IMR-90 (cell line): ENCODE measurements around the gene MBD2. TPM values are rescaled to one million over a fixed set of nuclear protein-coding genes. Genes with fewer than 3 reads are reported as not detected.

Experiments
- ATAC-seq: fragments of 200-7000 bp; cut with Tn5 transposase; 2 replicates; pipeline ENCODE4 v1.9.1; 2020; ENCODE audit warnings: low read depth, mild to moderate bottlenecking, moderate library complexity
- BruUV-seq: library from RNA; stranded (reverse); fragments of 400-500 nt; replicated peaks from 2 replicates; lab custom pipeline; 2021; lab: Mats Ljungman, UMichigan
- CTCF ChIA-PET: fragments of 300-600 bp; formaldehyde crosslinking; extraction: SDS; loops from one replicate; lab custom pipeline; 2021; ENCODE audit warnings: antibody characterized with exemption; lab: Yijun Ruan, JAX
- POLR2A ChIA-PET: fragments of 300-600 bp; sonication (Branson Sonifier 250); formaldehyde crosslinking; loops from one replicate; lab custom pipeline; 2022; ENCODE audit warnings: antibody characterized with exemption; ENCODE audit not compliant: unreplicated experiment; lab: Charles Lee
- DNase-seq: peaks from one replicate; pipeline ENCODE4 v3.0.0; 2013
- H2AFZ ChIP-seq: replicated peaks from 2 replicates; pipeline ENCODE3; 2013; ENCODE audit warnings: low read length, mild to moderate bottlenecking; ENCODE audit not compliant: poor library complexity
- H2AK5ac ChIP-seq: 2 replicates; pipeline ENCODE4 v1.6.1; 2013; ENCODE audit warnings: low read depth, low read length, inconsistent platforms
- H2AK9ac ChIP-seq: replicated peaks from 2 replicates; pipeline ENCODE3; 2013; ENCODE audit warnings: mild to moderate bottlenecking, low read depth, low read length, moderate library complexity; ENCODE audit not compliant: poor library complexity
- H2BK120ac ChIP-seq: 2 replicates; pipeline ENCODE4 v1.6.1; 2013; ENCODE audit warnings: low read depth, low read length, inconsistent platforms
- H2BK15ac ChIP-seq: 3 replicates; pipeline ENCODE4 v1.6.1; 2013; ENCODE audit warnings: low read depth, low read length, inconsistent platforms
- H2BK20ac ChIP-seq: 2 replicates; pipeline ENCODE4 v1.6.1; 2013; ENCODE audit warnings: low read depth, mild to moderate bottlenecking, inconsistent platforms, low read length, moderate library complexity
- H2BK5ac ChIP-seq: 2 replicates; pipeline ENCODE4 v1.6.1; 2013; ENCODE audit warnings: mild to moderate bottlenecking, low read depth, low read length, inconsistent platforms; ENCODE audit not compliant: poor library complexity, severe bottlenecking
- H3K14ac ChIP-seq: replicated peaks from 2 replicates; pipeline ENCODE4 v1.6.1; 2013; ENCODE audit warnings: low read depth, low read length, inconsistent platforms
- H3K18ac ChIP-seq: 2 replicates; pipeline ENCODE4 v1.6.1; 2013; ENCODE audit warnings: low read depth, low read length, control low read depth
- H3K23ac ChIP-seq: 2 replicates; pipeline ENCODE4 v1.6.1; 2013; ENCODE audit warnings: low read depth, low read length, inconsistent platforms
- H3K27ac ChIP-seq: 2 replicates; pipeline ENCODE4 v1.5.1; 2013; ENCODE audit warnings: mild to moderate bottlenecking, control low read depth, low read length; ENCODE audit not compliant: insufficient read depth
- H3K27me3 ChIP-seq: 2 replicates; pipeline ENCODE4 v1.6.1; 2013; ENCODE audit warnings: low read length; ENCODE audit not compliant: control insufficient read depth, insufficient read depth
- H3K36me3 ChIP-seq: 2 replicates; pipeline ENCODE4 v1.6.1; 2013; ENCODE audit warnings: low read length, mixed read lengths; ENCODE audit not compliant: control insufficient read depth, insufficient read depth
- H3K4ac ChIP-seq: 2 replicates; pipeline ENCODE4 v1.6.1; 2013; ENCODE audit warnings: low read depth, low read length, inconsistent platforms
- H3K4me1 ChIP-seq: 2 replicates; pipeline ENCODE4 v1.6.1; 2013; ENCODE audit warnings: low read length, mixed read lengths; ENCODE audit not compliant: control insufficient read depth, insufficient read depth
- H3K4me2 ChIP-seq: 2 replicates; pipeline ENCODE4 v1.6.1; 2013; ENCODE audit warnings: low read depth, mild to moderate bottlenecking, control low read depth, low read length, moderate library complexity
- H3K4me3 ChIP-seq: 2 replicates; pipeline ENCODE4 v1.5.1; 2013; ENCODE audit warnings: low read depth, mild to moderate bottlenecking, control low read depth, low read length, moderate library complexity; ENCODE audit not compliant: insufficient read depth
- H3K56ac ChIP-seq: 2 replicates; pipeline ENCODE4 v1.6.1; 2013; ENCODE audit warnings: low read length, inconsistent platforms; ENCODE audit not compliant: insufficient read depth; ENCODE audit errors: extremely low read depth
- H3K79me1 ChIP-seq, 2 experiments: 2 replicates each; pipeline ENCODE4 v1.6.1; 2013; ENCODE audit warnings: low read length in 2 of 2, inconsistent platforms in 1 of 2, low read depth in 1 of 2
- H3K9ac ChIP-seq: 2 replicates; pipeline ENCODE4 v1.6.1; 2013; ENCODE audit warnings: low read depth, low read length, control low read depth
- H3K9me1 ChIP-seq: 2 replicates; pipeline ENCODE4 v1.6.1; 2013; ENCODE audit warnings: low read length, inconsistent platforms; ENCODE audit not compliant: insufficient read depth
- H3K9me3 ChIP-seq: 2 replicates; pipeline ENCODE4 v1.6.1; 2013; ENCODE audit warnings: low read length; ENCODE audit not compliant: control insufficient read depth, insufficient read depth
- H4K20me1 ChIP-seq: 2 replicates; pipeline ENCODE4 v1.6.1; 2013; ENCODE audit warnings: low read length, inconsistent platforms; ENCODE audit not compliant: insufficient read depth
- H4K5ac ChIP-seq: 2 replicates; pipeline ENCODE4 v1.6.1; 2013; ENCODE audit warnings: mild to moderate bottlenecking, low read depth, low read length, control low read depth
- H4K8ac ChIP-seq, 2 experiments: 2 replicates each; pipeline ENCODE4 v1.6.1; 2013; ENCODE audit warnings: low read depth in 2 of 2, low read length in 2 of 2, control low read depth in 1 of 2, inconsistent platforms in 1 of 2
- H4K91ac ChIP-seq: 2 replicates; pipeline ENCODE4 v1.6.1; 2013; ENCODE audit warnings: low read depth, low read length, inconsistent platforms; ENCODE audit not compliant: insufficient read depth
- BHLHE40 ChIP-seq: fragments of 150-350 bp; IDR thresholded peaks from 2 replicates; pipeline ENCODE4 v1.6.1; 2016; ENCODE audit warnings: mild to moderate bottlenecking, low read depth, low read length
- CEBPB ChIP-seq: IDR thresholded peaks from 2 replicates; pipeline ENCODE4 v1.6.1; 2012; ENCODE audit warnings: low read depth, low read length, improper control_type of control experiment
- CHD1 ChIP-seq: IDR thresholded peaks from 2 replicates; pipeline ENCODE4 v1.6.1; 2012; ENCODE audit warnings: low read depth, low read length, improper control_type of control experiment
- FOS ChIP-seq: fragments of 150-350 bp; IDR thresholded peaks from 2 replicates; pipeline ENCODE4 v1.6.1; 2016; ENCODE audit warnings: low read depth, low read length
- MAZ ChIP-seq: IDR thresholded peaks from 2 replicates; pipeline ENCODE4 v1.6.1; 2012; ENCODE audit warnings: low read depth, mild to moderate bottlenecking, low read length, improper control_type of control experiment, moderate library complexity, borderline replicate concordance
- MXI1 ChIP-seq: IDR thresholded peaks from 2 replicates; pipeline ENCODE4 v1.6.1; 2012; ENCODE audit warnings: low read depth, mild to moderate bottlenecking, low read length, moderate library complexity, borderline replicate concordance
- NFE2L2 ChIP-seq: fragments of 150-350 bp; IDR thresholded peaks from 2 replicates; pipeline ENCODE4 v1.6.1; 2016; ENCODE audit warnings: low read depth, mild to moderate bottlenecking, low read length
- POLR2A ChIP-seq: IDR thresholded peaks from 2 replicates; pipeline ENCODE4 v1.6.1; 2012; ENCODE audit warnings: mild to moderate bottlenecking, low read depth, low read length
- RAD21 ChIP-seq: IDR thresholded peaks from 2 replicates; pipeline ENCODE4 v1.6.1; 2012; ENCODE audit warnings: low read length, improper control_type of control experiment
- SMC3 ChIP-seq: fragments of 150-350 bp; IDR thresholded peaks from 2 replicates; pipeline ENCODE4 v1.6.1; 2016; ENCODE audit warnings: low read depth, mild to moderate bottlenecking, antibody characterized with exemption, low read length, moderate library complexity
- USF2 ChIP-seq: fragments of 150-350 bp; IDR thresholded peaks from 2 replicates; pipeline ENCODE4 v1.6.1; 2017; ENCODE audit warnings: mild to moderate bottlenecking, antibody characterized with exemption, low read length, low read depth
- WGBS, 2 experiments: methylation state at CpG; one replicate each; pipeline versions ENCODE4 v1.1.5 to v1.1.7; 2013; ENCODE audit warnings: missing lambda C conversion rate in 2 of 2; ENCODE audit not compliant: insufficient read length in 1 of 2; ENCODE audit errors: extremely low coverage in 2 of 2; 5-methylcytosine and 5-hydroxymethylcytosine counted together
- dilution Hi-C: fragments of 300-500 bp; cut with HindIII; formaldehyde crosslinking; loops from one replicate; pipeline ENCODE4 v1.14.3; 2018; ENCODE audit warnings: low sequenced_read_pairs; ENCODE audit not compliant: unreplicated experiment
- in situ Hi-C: fragments of 300-500 bp; cut with MboI; formaldehyde crosslinking; loops from 3 replicates; pipeline ENCODE4 v1.14.3; 2019; ENCODE audit warnings: low sequenced_read_pairs, inconsistent platforms, mixed read lengths
- intact Hi-C: fragments of 100-400 bp; cut with micrococcal nuclease; formaldehyde crosslinking; loops from 2 replicates; pipeline ENCODE4 v1.10.0; 2022
- polyA plus RNA-seq, 3 experiments: library from polyadenylated mRNA; depleted of rRNA; stranded (reverse); fragments of >200 nt; gene quantifications; 2 replicates each; pipeline ENCODE4 v1.2.3, GENCODE V29; 2012; ENCODE audit warnings: low replicate concordance in 1 of 3
- total RNA-seq: library from RNA; depleted of rRNA; stranded (reverse); fragments of >200 nt; gene quantifications from 2 replicates; pipeline ENCODE4 v1.2.3, GENCODE V29; 2012
- TF ChIP-seq, protein P1 (sequence below): fragments of 150-350 bp; IDR thresholded peaks from 2 replicates; pipeline ENCODE4 v1.6.1; 2016; ENCODE audit warnings: low read depth, mild to moderate bottlenecking, low read length, moderate library complexity, borderline replicate concordance

The MBD2 gene
- total and polyA plus RNA-seq, 2 of the 4 experiments (the other 2 are of a cell fraction), result 9.7 to 29.5 TPM

- TF ChIP-seq MXI1 (no peak), BHLHE40 (no peak)
Observed at GRCh38 chr18:54169431-54170403, 54.8 kb downstream of the MBD2 start (continued).

- H4K5ac ChIP-seq, result no peak overlapping the region
- no peak overlapping the region for H3K27ac ChIP-seq
- no peak overlapping the region for H4K91ac ChIP-seq
- no peak overlapping the region for H2BK120ac ChIP-seq
- no peak overlapping the region for H2AK5ac ChIP-seq
- H3K27me3 ChIP-seq, result no peaks in the 10 kb centered on the region
- in situ Hi-C loops (no loop called here), dilution Hi-C loops (no loop called here), intact Hi-C loops (no loop called here)
- H2BK20ac ChIP-seq, result no peak overlapping the region
- H2AFZ ChIP-seq, result no peak overlapping the region
- H3K23ac ChIP-seq, result no peak overlapping the region
- no peak overlapping the region for H3K4me2 ChIP-seq
- peaks cover 14% of the 10 kb centered on the region for H3K36me3 ChIP-seq
- BruUV-seq, result no TSS peak
- no peak overlapping the region for H3K9ac ChIP-seq
- H4K20me1 ChIP-seq, result peaks cover 10% of the 10 kb centered on the region; the same call in 1 of the 2 replicates
- H3K4me1 ChIP-seq, result peaks cover 11% of the 10 kb centered on the region
- ChIA-PET POLR2A (no interaction called here), CTCF (no interaction called here)
- WGBS, 2 experiments, result no CpG with 5 or more reads among the region's 1 CpG
- no peak overlapping the region for H2BK15ac ChIP-seq
- H3K4ac ChIP-seq, result no peak overlapping the region
- H3K9me3 ChIP-seq, result no peaks in the 10 kb centered on the region
- H4K8ac ChIP-seq, result no peak overlapping the region
- ATAC-seq, result no peak
- no peak overlapping the region for H3K56ac ChIP-seq
- DNase-seq, result no peak
- no peak overlapping the region for H3K14ac ChIP-seq
- H3K4me3 ChIP-seq, result no peak overlapping the region
- H3K79me1 ChIP-seq, result peaks cover 14 to 40% of the 10 kb centered on the region in 2 experiments
- H2BK5ac ChIP-seq, result no peak overlapping the region
- H2AK9ac ChIP-seq, result no peak overlapping the region
- H3K18ac ChIP-seq, result no peak overlapping the region
- H3K9me1 ChIP-seq, result peaks cover 6% of the 10 kb centered on the region; the same call in 1 of the 2 replicates
- TF ChIP-seq POLR2A (no peak), SMC3 (no peak), NFE2L2 (no peak), CEBPB (no peak), CHD1 (no peak), BHLHE40 (no peak), USF2 (no peak), MAZ (no peak), FOS (no peak), RAD21 (no peak)
- TF ChIP-seq, protein P1, sequence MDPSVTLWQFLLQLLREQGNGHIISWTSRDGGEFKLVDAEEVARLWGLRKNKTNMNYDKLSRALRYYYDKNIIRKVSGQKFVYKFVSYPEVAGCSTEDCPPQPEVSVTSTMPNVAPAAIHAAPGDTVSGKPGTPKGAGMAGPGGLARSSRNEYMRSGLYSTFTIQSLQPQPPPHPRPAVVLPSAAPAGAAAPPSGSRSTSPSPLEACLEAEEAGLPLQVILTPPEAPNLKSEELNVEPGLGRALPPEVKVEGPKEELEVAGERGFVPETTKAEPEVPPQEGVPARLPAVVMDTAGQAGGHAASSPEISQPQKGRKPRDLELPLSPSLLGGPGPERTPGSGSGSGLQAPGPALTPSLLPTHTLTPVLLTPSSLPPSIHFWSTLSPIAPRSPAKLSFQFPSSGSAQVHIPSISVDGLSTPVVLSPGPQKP, result no peak
Observed at GRCh38 chr18:54165450-54165849, 59.0 kb downstream of the MBD2 start.
